Rectal smooth muscle tissue (tissue), 1 donor: ENCODE data around the gene CNTN5.
"Not testable (repeated sequence)": the region's sequence is repeated elsewhere in the genome, so short reads cannot be mapped to it uniquely, and the experiment has no call there.

Experiments used
- H3K27ac ChIP-seq: one replicate; pipeline ENCODE4 v1.7.0; 2013; ENCODE audit warnings: low read depth, low read length, inconsistent platforms
- H3K27me3 ChIP-seq: one replicate; pipeline ENCODE4 v1.7.0; 2013; ENCODE audit warnings: low read length; ENCODE audit not compliant: control insufficient read depth, insufficient read depth
- H3K36me3 ChIP-seq: one replicate; pipeline ENCODE4 v1.7.0; 2013; ENCODE audit warnings: low read length; ENCODE audit not compliant: control insufficient read depth, insufficient read depth
- H3K4me1 ChIP-seq: one replicate; pipeline ENCODE4 v1.7.0; 2013; ENCODE audit warnings: low read length; ENCODE audit not compliant: control insufficient read depth, insufficient read depth
- H3K4me3 ChIP-seq: one replicate; pipeline ENCODE4 v1.7.0; 2013; ENCODE audit warnings: low read length
- H3K9ac ChIP-seq: one replicate; pipeline ENCODE4 v1.7.0; 2013; ENCODE audit warnings: low read length

Gene CNTN5

DNA sequence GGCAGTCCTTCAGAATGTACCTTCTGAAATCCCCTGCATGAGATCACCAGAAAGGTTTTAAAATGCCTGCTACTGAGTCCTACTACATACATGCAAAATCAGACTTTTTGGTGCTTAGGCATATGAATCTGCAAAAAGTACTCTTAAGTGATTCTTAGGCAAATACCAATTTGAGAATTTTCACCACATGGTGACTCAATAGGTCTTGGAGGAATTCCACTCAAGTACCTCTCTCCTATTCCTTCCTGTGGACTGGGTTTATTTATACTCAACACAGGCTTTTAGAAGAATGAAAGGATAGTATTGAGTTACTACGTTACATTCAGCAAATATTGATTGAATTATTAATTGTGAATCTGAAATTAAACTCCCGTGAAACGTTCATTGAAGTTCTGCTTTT lies 223.9 kb downstream of the CNTN5 start:
- Histone ChIP-seq H3K9ac (no peak overlapping the region), H3K4me3 (no peak overlapping the region), H3K36me3 (no peaks in the 10 kb centered on the region), H3K27me3 (no peaks in the 10 kb centered on the region), H3K27ac (no peak overlapping the region), H3K4me1 (no peaks in the 10 kb centered on the region)

DNA sequence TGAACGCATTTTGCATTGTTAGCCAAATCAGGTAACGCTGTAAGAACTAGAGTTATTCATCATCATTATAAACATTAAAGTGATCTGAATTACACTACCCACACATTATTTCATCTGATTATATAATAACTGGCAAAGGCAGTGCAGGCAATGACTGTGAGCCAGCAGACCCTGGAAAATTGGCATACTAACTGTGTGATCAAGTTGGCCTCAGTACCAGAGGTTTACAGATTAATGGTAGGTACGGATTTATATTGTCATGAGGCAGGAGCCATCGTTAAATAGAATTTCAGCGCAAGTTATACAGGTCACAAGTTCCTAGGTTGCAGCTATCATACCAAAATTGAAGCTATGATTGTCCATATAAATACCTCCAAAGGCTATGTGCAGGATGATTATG lies 225.4 kb downstream of the CNTN5 start:
- Histone ChIP-seq H3K4me3 (no peak overlapping the region), H3K36me3 (no peaks in the 10 kb centered on the region), H3K9ac (no peak overlapping the region), H3K27ac (no peak overlapping the region), H3K4me1 (no peaks in the 10 kb centered on the region), H3K27me3 (no peaks in the 10 kb centered on the region)

DNA sequence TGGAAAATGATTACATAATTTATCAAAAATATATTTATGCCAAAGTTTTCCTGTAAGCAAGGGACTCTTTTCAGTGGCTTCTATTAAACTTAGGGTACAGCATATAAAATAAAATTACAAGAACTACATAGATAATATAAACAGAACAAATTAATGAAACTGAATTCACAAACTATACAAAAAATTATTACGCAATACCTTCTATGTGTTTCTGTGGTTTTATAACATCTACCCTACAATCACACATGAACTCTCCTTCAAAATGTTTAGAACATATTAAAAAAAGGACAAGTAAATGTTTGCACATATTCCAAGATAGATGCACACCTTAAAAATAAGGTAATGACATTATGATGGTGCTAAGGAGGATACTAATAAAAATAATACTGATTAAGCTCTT lies 235.9 kb downstream of the CNTN5 start:
- Histone ChIP-seq H3K27me3 (no peaks in the 10 kb centered on the region), H3K27ac (no peak overlapping the region), H3K4me3 (no peak overlapping the region), H3K9ac (no peak overlapping the region), H3K4me1 (no peaks in the 10 kb centered on the region), H3K36me3 (no peaks in the 10 kb centered on the region)

DNA sequence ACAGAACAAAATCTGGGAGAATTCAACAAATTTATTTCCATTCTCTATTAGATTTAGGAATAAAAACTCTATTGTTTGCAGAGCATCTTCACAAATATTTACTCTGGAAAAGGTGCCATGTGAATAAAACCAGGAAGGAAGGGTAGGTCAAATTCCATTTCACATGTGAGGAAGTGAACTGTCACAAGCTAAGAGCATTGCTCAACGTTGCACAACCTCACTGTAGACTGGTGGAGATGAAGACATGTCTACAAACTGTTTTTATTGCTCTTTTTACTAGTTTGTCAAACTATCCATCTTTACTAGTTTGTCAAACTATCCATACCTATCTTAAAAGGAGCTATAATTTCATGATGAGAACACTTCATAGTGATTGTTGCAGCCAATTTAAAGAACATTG lies 236.4 kb downstream of the CNTN5 start:
- H3K27me3 ChIP-seq = no peaks in the 10 kb centered on the region
- H3K4me3 ChIP-seq = no peak overlapping the region
- H3K27ac ChIP-seq = no peak overlapping the region
- H3K9ac ChIP-seq = no peak overlapping the region
- no peaks in the 10 kb centered on the region for H3K36me3 ChIP-seq
- no peaks in the 10 kb centered on the region for H3K4me1 ChIP-seq

DNA sequence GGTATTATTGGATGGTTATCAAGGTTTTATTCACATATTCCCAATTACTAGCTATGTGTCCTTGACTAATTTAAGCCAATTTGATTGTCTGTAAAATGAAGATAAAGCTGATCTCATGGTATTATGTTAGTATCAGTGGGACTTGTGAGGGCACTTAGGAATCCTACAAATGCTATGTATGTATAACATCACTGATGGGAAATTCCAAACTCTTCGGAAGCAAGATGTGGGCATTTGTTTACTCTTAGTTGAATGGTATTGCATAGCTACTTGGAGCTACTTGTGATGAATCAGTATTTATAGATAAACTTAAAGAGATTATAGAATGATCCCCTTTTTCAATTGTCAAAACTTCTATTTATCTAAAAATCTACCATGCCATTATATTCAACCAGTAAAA lies 239.9 kb downstream of the CNTN5 start:
- no peaks in the 10 kb centered on the region for H3K27me3 ChIP-seq
- H3K36me3 ChIP-seq = no peaks in the 10 kb centered on the region
- H3K4me1 ChIP-seq = no peaks in the 10 kb centered on the region
- H3K4me3 ChIP-seq = no peak overlapping the region
- H3K9ac ChIP-seq = no peak overlapping the region
- no peak overlapping the region for H3K27ac ChIP-seq

DNA sequence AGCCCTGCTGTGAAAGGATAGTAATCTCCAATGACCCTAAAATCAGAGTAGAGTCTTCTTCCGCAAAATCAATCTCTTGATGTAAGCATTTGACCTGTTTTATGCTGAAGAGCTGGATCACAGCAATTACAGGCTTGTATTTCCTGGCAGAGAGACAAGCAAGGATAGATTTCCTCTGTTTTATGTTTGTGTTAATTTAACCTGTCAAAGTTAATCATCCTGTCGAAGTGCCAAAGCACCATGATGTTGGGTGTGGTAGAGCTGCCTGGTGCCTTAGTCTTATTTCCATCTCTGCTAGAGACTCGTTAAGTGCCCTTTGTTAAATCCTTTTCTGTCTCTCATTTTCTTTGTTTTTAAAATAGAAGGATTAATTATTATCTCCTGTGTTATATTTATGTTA lies 248.1 kb downstream of the CNTN5 start:
- Histone ChIP-seq H3K27ac (no peak overlapping the region), H3K4me1 (no peaks in the 10 kb centered on the region)

DNA sequence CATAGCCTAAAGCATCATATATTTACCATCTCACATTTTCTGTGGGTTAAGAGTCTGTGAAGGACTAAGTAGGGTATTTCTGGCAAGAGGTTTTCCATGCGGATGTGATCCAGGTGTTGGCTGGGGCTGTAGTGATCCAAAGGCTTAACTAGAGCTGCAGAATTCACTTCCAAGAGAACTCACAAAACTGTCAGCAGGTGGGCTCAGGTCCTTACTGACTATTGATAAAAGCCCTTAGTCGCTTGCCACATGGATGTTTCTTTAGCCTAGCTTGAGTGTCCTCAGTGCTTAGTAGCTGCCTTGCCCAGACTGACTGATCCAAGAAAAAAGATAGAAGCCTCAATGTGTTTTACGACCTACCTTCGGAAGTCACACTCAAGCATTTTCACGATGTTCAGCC lies 250.8 kb downstream of the CNTN5 start:
- no peak overlapping the region for H3K9ac ChIP-seq
- H3K27ac ChIP-seq = no peak overlapping the region
- H3K4me3 ChIP-seq = no peak overlapping the region
- no peaks in the 10 kb centered on the region for H3K4me1 ChIP-seq
- no peaks in the 10 kb centered on the region for H3K27me3 ChIP-seq
- no peaks in the 10 kb centered on the region for H3K36me3 ChIP-seq

More for the DNA sequence above, 248.1 kb downstream of the CNTN5 start:
- no peaks in the 10 kb centered on the region for H3K36me3 ChIP-seq
- H3K27me3 ChIP-seq = no peaks in the 10 kb centered on the region
- H3K4me3 ChIP-seq = no peak overlapping the region
- no peak overlapping the region for H3K9ac ChIP-seq

DNA sequence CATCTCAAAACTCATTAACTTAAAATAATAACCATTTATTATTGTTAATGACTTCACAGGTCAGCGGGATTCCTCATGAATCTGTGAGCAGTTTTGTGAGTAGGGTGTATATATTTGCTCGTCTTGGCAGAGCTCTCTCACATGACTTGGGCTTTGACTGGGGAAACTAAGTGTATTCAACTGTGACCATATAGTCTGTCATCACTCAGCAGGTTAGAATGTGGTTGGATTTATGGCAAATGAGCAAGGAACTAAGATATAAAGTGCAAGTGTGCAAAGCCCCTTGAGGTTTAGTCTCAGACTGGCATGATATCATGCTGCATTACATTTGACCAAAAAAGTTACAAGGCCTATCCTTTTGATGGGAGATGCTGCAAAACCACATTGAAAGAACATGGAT lies 254.8 kb downstream of the CNTN5 start:
- no peaks in the 10 kb centered on the region for H3K4me1 ChIP-seq
- H3K27me3 ChIP-seq = no peaks in the 10 kb centered on the region
- no peak overlapping the region for H3K4me3 ChIP-seq
- no peak overlapping the region for H3K27ac ChIP-seq
- no peak overlapping the region for H3K9ac ChIP-seq
- no peaks in the 10 kb centered on the region for H3K36me3 ChIP-seq

DNA sequence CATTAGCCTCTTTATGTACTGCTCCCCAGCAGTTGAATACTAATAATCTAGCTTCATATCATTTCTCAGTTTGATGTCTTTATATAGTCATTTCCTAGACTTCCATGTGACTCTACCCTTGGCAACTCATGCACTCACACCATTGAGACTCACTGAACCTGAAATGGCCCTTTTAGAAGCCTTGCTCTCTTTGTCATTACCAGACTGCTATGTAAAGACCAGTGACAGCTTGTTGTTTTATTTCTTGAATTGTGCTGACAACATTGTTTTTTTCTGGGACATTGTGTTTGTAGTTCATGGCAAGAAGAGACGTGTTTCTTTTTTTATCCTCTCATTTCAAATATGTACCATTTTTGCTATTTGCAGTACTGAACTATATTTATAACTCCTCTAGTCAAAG lies 256.5 kb downstream of the CNTN5 start:
- no peak overlapping the region for H3K4me3 ChIP-seq
- H3K4me1 ChIP-seq = no peaks in the 10 kb centered on the region
- H3K9ac ChIP-seq = no peak overlapping the region
- no peaks in the 10 kb centered on the region for H3K27me3 ChIP-seq
- no peak overlapping the region for H3K27ac ChIP-seq
- no peaks in the 10 kb centered on the region for H3K36me3 ChIP-seq

DNA sequence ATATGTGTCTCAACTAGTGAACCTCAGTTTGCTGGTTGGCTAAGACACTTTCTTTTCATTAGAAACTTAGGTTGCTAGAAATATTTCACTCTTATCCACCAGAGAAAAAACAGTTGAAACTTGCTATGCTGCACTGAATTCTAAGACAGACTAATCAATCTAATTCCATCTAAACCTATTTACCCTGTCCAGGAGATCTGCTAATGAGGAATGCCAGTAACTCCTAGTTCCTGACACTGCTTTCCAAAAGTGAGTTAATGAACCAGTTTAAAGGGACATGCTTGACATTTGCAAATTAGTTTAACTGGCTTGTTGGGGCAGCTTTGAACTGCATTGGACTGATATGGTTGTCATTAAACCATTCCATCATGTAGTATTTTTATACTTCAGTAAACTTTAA lies 258.5 kb downstream of the CNTN5 start:
- Histone ChIP-seq H3K9ac (no peak overlapping the region), H3K36me3 (no peaks in the 10 kb centered on the region), H3K4me1 (no peaks in the 10 kb centered on the region), H3K27ac (no peak overlapping the region), H3K4me3 (no peak overlapping the region), H3K27me3 (no peaks in the 10 kb centered on the region)

DNA sequence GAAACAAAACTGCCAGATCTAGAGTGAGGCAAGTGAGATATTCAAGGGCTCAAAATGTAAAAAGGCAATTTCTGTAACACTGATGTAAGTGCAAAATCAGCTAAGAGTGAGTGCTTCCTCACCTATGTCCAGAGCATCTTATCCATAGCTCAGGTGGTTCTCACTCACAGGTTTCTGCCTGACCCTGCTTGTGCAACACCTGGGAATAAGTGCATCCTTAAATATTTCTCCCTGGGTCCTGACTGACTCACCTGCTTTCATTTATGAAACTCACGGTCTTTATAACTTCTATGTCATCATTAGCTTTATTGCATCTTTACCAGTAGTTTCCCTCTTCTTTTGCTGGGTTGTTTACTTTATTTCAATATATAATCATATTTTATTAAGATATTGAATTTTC lies 260.6 kb downstream of the CNTN5 start:
- H3K27me3 ChIP-seq = no peaks in the 10 kb centered on the region
- H3K36me3 ChIP-seq = no peaks in the 10 kb centered on the region
- H3K4me1 ChIP-seq = no peaks in the 10 kb centered on the region
- H3K27ac ChIP-seq = no peak overlapping the region
- no peak overlapping the region for H3K9ac ChIP-seq
- H3K4me3 ChIP-seq = no peak overlapping the region

DNA sequence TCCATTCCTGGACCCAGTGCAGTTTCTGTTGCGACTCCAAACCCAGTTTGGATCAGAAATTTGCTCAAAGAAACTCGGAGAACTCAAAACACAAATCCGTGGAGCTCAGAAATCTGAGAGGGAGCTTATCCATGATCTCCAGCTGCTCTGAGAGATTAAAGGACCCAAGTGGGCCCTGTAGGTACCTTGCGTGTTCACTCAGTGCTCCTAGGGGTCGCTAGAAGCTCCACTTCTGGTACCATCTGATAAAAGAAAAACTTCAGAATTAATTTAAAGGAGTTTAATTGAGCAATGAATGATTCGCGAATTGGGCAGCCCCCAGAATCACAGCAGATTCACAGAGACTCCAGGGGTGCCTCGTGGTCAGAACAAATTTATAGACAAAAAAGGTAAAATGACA lies 277.2 kb downstream of the CNTN5 start:
- H3K4me1 ChIP-seq, H3K9ac ChIP-seq, H3K27me3 ChIP-seq, H3K4me3 ChIP-seq, H3K36me3 ChIP-seq, H3K27ac ChIP-seq: not testable (repeated sequence)

DNA sequence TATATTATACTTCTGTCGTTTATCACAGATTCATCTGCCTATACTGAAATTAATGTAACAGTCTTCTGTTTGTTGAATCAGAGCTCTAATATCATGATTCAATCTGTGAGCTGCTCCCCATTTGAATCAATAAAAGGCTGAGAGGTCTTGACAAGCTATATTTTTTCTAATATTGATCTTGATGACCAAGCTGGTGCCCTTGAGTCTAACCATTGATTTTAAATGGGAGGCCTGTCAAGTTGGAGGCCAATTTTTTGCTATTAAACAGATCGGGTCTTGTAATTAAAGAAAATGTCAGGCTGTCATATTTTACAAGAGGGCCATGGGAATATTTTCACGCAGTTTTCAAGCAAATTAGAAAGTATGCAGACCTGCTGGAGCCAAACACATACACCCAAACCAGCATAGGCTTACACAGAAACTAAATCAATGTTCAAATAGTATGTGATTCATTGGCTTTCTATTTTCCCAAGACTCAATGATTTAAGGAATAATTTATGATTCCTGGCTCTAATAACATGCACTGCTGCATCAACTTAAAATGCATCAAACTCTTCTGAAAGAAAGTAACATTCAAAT lies 286.9 kb downstream of the CNTN5 start:
- Histone ChIP-seq H3K36me3 (no peaks in the 10 kb centered on the region), H3K4me1 (no peaks in the 10 kb centered on the region), H3K9ac (no peak overlapping the region), H3K27me3 (no peaks in the 10 kb centered on the region), H3K4me3 (no peak overlapping the region), H3K27ac (no peak overlapping the region)
